Activated CD8-positive, alpha-beta memory T cell treated with anti-CD3 and anti-CD28 coated beads, Interleukin-2, amount 50 U/mL, for 1 hour (primary cell): ENCODE measurements around the gene SLC49A3.
"Not testable (repeated sequence)": the region's sequence is repeated elsewhere in the genome, so short reads cannot be mapped to it uniquely, and the experiment has no call there.

ENCODE experiments used
- DNase-seq: peaks from one replicate; pipeline ENCODE4 v3.0.0-alpha.2; 2020; ENCODE audit errors: extremely low read depth

SLC49A3 gene

GRCh38 chr4:654503-654845, 34.5 kb downstream of the SLC49A3 start:
- DNase-seq, result no peak

GRCh38 chr4:653831-654502, 35.0 kb downstream of the SLC49A3 start:
- no peak for DNase-seq

- no peak for DNase-seq
Observed at GRCh38 chr4:653080-653821, 35.7 kb downstream of the SLC49A3 start.

- DNase-seq, result no peak
Observed at GRCh38 chr4:651884-652642, 36.9 kb downstream of the SLC49A3 start.

GRCh38 chr4:650951-651883, 37.7 kb downstream of the SLC49A3 start:
- DNase-seq, result no peak

GRCh38 chr4:650461-650860, 38.5 kb downstream of the SLC49A3 start:
- DNase-seq, result no peak

- DNase-seq, result no peak
Observed at GRCh38 chr4:649751-650310, 39.1 kb downstream of the SLC49A3 start.

GRCh38 chr4:649293-649625, 39.7 kb downstream of the SLC49A3 start:
- no peak for DNase-seq

GRCh38 chr4:648579-649292, 40.2 kb downstream of the SLC49A3 start:
- no peak for DNase-seq

GRCh38 chr4:647481-647880, 41.5 kb downstream of the SLC49A3 start:
- no peak for DNase-seq

GRCh38 chr4:646460-646859, 42.5 kb downstream of the SLC49A3 start:
- DNase-seq, result no peak

GRCh38 chr4:642366-642765, 46.6 kb downstream of the SLC49A3 start:
- not testable (repeated sequence) for DNase-seq

GRCh38 chr4:637536-638280, 51.2 kb downstream of the SLC49A3 start:
- no peak for DNase-seq

GRCh38 chr4:636628-637159, 52.3 kb downstream of the SLC49A3 start:
- no peak for DNase-seq

GRCh38 chr4:635851-636627, 52.9 kb downstream of the SLC49A3 start:
- DNase-seq, result no peak

- not testable (repeated sequence) for DNase-seq
Observed at GRCh38 chr4:635066-635835, 53.7 kb downstream of the SLC49A3 start.

GRCh38 chr4:634599-634985, 54.4 kb downstream of the SLC49A3 start:
- DNase-seq, result no peak

GRCh38 chr4:633976-634598, 54.9 kb downstream of the SLC49A3 start:
- no peak for DNase-seq
